ENCODE results near the gene HOXC12. TPM values are rescaled to one million over a fixed set of nuclear protein-coding genes. Genes with fewer than 3 reads are reported as not detected.

The HOXC12 gene
- total RNA-seq, 1 donor = under 0.01 TPM

GRCh38 chr12:53986686-53987483 lies 32.2 kb downstream of the HOXC12 start:
- DNase-seq (ENCODE audit: low read depth) = no peak
- peak overlapping the region; percentile 64 for H3K4me3 ChIP-seq (ENCODE audit: low read depth, low read length)
- TF ChIP-seq, protein P1, sequence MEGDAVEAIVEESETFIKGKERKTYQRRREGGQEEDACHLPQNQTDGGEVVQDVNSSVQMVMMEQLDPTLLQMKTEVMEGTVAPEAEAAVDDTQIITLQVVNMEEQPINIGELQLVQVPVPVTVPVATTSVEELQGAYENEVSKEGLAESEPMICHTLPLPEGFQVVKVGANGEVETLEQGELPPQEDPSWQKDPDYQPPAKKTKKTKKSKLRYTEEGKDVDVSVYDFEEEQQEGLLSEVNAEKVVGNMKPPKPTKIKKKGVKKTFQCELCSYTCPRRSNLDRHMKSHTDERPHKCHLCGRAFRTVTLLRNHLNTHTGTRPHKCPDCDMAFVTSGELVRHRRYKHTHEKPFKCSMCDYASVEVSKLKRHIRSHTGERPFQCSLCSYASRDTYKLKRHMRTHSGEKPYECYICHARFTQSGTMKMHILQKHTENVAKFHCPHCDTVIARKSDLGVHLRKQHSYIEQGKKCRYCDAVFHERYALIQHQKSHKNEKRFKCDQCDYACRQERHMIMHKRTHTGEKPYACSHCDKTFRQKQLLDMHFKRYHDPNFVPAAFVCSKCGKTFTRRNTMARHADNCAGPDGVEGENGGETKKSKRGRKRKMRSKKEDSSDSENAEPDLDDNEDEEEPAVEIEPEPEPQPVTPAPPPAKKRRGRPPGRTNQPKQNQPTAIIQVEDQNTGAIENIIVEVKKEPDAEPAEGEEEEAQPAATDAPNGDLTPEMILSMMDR (IDR thresholded peaks at IDR 0.05; ENCODE audit: insufficient read depth, low read depth, low read length) = no peak

- TF ChIP-seq, protein P1 (IDR thresholded peaks at IDR 0.05; ENCODE audit: insufficient read depth, low read depth, low read length) = no peak
- H3K4me3 ChIP-seq (ENCODE audit: low read depth, low read length) = peak overlapping the region; percentile 64
These were observed 33.1 kb downstream of the HOXC12 start for GRCh38 chr12:53987787-53988230.

GRCh38 chr12:53988541-53989226 lies 34.0 kb downstream of the HOXC12 start:
- peak overlapping the region; percentile 46 for H3K4me3 ChIP-seq (ENCODE audit: low read depth, low read length)
- no peak for DNase-seq (ENCODE audit: low read depth)
- TF ChIP-seq, protein P1 (IDR thresholded peaks at IDR 0.05; ENCODE audit: insufficient read depth, low read depth, low read length) = no peak

More at GRCh38 chr12:53987787-53988230, 33.1 kb downstream of the HOXC12 start:
- DNase-seq (ENCODE audit: low read depth) = no peak

GRCh38 chr12:53989227-53990113 lies 34.8 kb downstream of the HOXC12 start:
- H3K4me3 ChIP-seq (ENCODE audit: low read depth, low read length) = peak overlapping the region; percentile 46

DNA sequence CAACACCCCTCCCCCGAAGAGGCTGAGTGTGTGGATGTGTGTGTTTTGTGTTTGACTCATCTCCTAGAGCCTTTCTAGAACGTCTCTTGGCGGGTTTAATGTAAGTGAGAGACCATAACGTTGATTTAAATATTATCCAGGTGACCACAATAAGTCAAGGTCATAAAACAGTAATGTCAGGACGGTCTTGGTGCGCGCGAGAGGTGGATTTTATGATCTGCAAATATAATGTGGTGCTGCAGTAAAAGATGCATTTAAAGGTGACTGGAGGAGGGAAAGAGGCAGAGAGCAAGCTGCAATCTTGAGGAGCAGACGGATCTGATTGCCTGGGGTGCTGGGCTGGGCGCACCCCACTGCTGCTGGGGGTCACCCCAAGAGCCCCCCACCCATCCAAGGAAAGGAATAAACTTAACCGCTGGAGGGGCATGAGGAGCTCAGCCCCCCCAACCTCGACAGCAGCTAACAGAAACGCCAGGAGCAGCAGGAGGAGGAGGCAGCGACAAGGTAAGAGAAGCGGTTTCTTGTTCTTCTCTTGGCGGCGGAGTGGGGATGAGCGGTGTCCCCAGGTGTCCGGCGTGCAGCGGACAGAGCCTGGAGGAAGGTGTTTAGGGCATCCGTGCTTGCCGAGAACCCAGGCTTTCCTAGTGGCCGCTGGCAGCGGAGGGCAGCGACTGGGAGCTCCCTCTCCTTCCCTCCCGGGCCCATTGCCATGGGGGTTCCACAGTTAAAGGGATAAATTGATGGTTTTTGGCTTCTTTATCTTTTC lies 35.8 kb downstream of the HOXC12 start:
- TF ChIP-seq, protein P1 (IDR thresholded peaks at IDR 0.05; ENCODE audit: insufficient read depth, low read depth, low read length) = no peak
- no peak for DNase-seq (ENCODE audit: low read depth)
- H3K4me3 ChIP-seq (ENCODE audit: low read depth, low read length) = no peak overlapping the region

More at GRCh38 chr12:53989227-53990113, 34.8 kb downstream of the HOXC12 start:
- TF ChIP-seq, protein P1 (IDR thresholded peaks at IDR 0.05; ENCODE audit: insufficient read depth, low read depth, low read length) = peak; percentile 63
- DNase-seq (ENCODE audit: low read depth) = peak; percentile 82

DNA sequence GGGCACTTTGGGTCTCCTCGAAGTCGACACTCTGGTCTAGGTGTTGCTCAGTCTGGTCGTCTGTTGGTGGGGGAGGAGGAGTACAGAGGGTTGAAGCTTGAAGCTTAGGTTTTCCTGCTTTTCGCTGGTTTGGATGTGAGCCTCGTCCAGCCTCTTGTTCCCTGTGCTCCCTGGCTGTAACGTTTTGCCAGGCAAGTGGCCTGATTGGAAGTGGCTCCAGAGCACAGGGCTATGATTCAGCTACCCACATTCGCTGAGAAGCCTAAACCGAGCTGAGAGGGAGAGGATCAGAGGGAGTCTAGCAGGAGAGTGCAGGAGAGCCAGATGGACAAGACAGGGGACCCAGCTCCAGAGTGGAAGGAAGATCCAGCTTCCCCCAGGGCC lies 36.4 kb downstream of the HOXC12 start:
- H3K4me3 ChIP-seq (ENCODE audit: low read depth, low read length) = no peak overlapping the region
- TF ChIP-seq, protein P1 (IDR thresholded peaks at IDR 0.05; ENCODE audit: insufficient read depth, low read depth, low read length) = no peak
- no peak for DNase-seq (ENCODE audit: low read depth)
